Measurements from ENCODE around the gene POU3F1. TPM values are rescaled to one million over a fixed set of nuclear protein-coding genes. Genes with fewer than 3 reads are reported as not detected.

POU3F1 gene
- total RNA-seq, 1 experiment from 2014 or later: 5.8 TPM

DNA sequence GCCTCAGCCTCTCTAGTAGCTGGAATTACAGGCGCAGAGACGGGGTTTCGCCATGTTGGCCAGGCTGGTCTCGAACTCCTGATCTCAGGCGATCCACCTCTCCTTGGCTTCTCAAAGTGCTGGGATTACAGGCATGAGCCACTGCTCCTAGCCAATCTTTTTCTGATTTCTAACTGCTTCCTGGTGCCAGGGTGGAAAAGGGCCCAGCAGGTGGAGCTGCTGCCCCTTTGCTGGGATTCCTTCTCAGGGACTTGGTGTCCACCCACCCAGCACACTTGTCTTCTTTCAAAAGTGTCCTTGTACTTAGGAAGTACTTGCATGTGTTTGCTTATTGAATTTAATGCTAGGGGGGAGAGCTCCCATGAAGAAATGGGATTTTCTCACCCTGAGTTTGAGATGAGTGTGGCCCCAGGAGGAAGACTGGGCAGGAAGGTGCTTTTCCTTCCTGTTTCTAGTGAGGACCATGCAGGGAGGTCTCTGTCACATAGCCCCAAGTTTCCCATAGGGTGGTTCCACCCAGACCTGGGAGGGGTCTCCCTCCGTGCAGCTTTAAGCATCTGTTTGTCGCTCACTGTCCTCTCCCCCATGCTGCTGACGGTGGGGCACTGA lies 19.9 kb downstream of the POU3F1 start:
- Histone ChIP-seq H2AK5ac (ENCODE audit: insufficient read length, low read length) (no peak overlapping the region), H3K56ac (ENCODE audit: insufficient read length, low read depth, low read length) (no peak overlapping the region), H3K27ac (ENCODE audit: insufficient read length, low read depth, low read length) (no peak overlapping the region), H2BK5ac (ENCODE audit: insufficient read length, low read length) (no peak overlapping the region), H2AFZ (ENCODE audit: low read length) (no peak overlapping the region), H3K18ac (ENCODE audit: insufficient read length, low read depth, low read length) (no peak overlapping the region), H2BK120ac (ENCODE audit: low read depth, low read length, poor library complexity, severe bottlenecking) (no peak overlapping the region), H4K91ac (ENCODE audit: insufficient read length, low read depth, low read length) (no peak overlapping the region), H4K8ac (replicated peaks; ENCODE audit: insufficient read length, low read depth, low read length) (no peak overlapping the region), H2BK20ac (ENCODE audit: low read depth, low read length, poor library complexity, severe bottlenecking) (no peak overlapping the region), H2BK15ac (ENCODE audit: low read depth, low read length) (no peak overlapping the region), H3T11ph (ENCODE audit: low read length) (no peak overlapping the region), H3K14ac (ENCODE audit: insufficient read depth, low read length) (no peak overlapping the region), H4K5ac (ENCODE audit: insufficient read length, low read depth, low read length) (no peak overlapping the region), H3K4me1 (ENCODE audit: insufficient read depth, low read length) (peaks cover 2% of the 10 kb centered on the region; the same call in 1 of the 2 replicates), H3K79me1 (ENCODE audit: insufficient read depth, low read depth, low read length, poor library complexity, severe bottlenecking) (no peaks in the 10 kb centered on the region), H3K23ac (ENCODE audit: insufficient read length, low read depth, low read length) (no peak overlapping the region), H3K79me2 (ENCODE audit: insufficient read depth, low read length) (no peaks in the 10 kb centered on the region), H3K27me3 (ENCODE audit: insufficient read depth, low read length) (no peaks in the 10 kb centered on the region), H3K4me2 (ENCODE audit: insufficient read depth, insufficient read length, low read length) (no peak overlapping the region), H2BK12ac (ENCODE audit: insufficient read length, low read depth, low read length) (no peak overlapping the region), H3K4ac (ENCODE audit: low read depth, low read length) (no peak overlapping the region), H3K9me3 (ENCODE audit: control insufficient read depth, low read depth, low read length) (no peaks in the 10 kb centered on the region), H3K9ac (ENCODE audit: extremely low read depth, insufficient read length, low read length) (no peak overlapping the region), H4K20me1 (ENCODE audit: control insufficient read depth, insufficient read depth, insufficient read length) (no peaks in the 10 kb centered on the region), H3K23me2 (ENCODE audit: insufficient read length, low read depth, low read length, poor library complexity, severe bottlenecking) (no peaks in the 10 kb centered on the region)
- Mint-ChIP-seq H3K9me3 (no peaks in the 10 kb centered on the region), H3K4me1 (peaks cover 35 to 49% of the 10 kb centered on the region in 2 experiments), H3K27me3 (ENCODE audit: low read depth) (no peaks in the 10 kb centered on the region), H3K36me3 (ENCODE audit: insufficient read depth in 1 of 3, low read depth in 3 of 3) (peaks cover 18 to 48% (median 36%) of the 10 kb centered on the region in 3 experiments; a peak in 6 of 7 replicates), H3K4me3 (no peak overlapping the region), H3K27ac (peak overlapping the region in 2 of 3 experiments; percentile 69 to 83; a peak in 3 of 7 replicates)
- TF ChIP-seq, protein P1, sequence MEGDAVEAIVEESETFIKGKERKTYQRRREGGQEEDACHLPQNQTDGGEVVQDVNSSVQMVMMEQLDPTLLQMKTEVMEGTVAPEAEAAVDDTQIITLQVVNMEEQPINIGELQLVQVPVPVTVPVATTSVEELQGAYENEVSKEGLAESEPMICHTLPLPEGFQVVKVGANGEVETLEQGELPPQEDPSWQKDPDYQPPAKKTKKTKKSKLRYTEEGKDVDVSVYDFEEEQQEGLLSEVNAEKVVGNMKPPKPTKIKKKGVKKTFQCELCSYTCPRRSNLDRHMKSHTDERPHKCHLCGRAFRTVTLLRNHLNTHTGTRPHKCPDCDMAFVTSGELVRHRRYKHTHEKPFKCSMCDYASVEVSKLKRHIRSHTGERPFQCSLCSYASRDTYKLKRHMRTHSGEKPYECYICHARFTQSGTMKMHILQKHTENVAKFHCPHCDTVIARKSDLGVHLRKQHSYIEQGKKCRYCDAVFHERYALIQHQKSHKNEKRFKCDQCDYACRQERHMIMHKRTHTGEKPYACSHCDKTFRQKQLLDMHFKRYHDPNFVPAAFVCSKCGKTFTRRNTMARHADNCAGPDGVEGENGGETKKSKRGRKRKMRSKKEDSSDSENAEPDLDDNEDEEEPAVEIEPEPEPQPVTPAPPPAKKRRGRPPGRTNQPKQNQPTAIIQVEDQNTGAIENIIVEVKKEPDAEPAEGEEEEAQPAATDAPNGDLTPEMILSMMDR (conservative IDR thresholded peaks at IDR 0.05): peak; percentile 85
- DNase-seq: peak; percentile 77
- WGBS (ENCODE audit: extremely low coverage, insufficient read length, low lambda C conversion rate): no CpG with 5 or more reads among the region's 8 CpGs

All from H9 (cell line).